ENCODE measurements around the gene SLC45A1. TPM values are rescaled to one million over a fixed set of nuclear protein-coding genes. Genes with fewer than 3 reads are reported as not detected.
A peak's percentile ranks its signal among the peaks of the same experiment; 100 is the strongest.

SLC45A1 gene
- total RNA-seq, 1 experiment from 2014 or later, result 0.27 TPM

DNA sequence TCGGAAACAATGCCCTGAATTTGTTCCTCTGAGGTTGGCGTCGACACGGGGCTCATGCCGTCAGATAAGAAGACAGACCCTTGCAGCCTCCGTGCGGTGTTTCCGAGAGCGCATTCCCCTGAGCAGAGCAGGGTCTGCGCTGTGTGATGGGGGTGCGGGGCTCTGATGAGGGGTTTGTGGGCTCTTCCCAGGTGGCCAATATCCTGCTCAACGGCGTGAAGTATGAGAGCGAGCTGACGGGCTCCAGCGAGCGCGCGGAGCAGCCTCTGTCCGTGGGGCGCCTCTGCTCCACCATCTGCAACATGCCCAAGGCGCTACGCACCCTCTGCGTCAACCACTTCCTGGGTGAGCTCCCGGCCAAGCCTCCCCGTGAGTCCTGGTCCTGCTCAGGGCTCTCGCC lies 17.3 kb downstream of the SLC45A1 start:
- DNase-seq (ENCODE audit: low read depth), result no peak

DNA sequence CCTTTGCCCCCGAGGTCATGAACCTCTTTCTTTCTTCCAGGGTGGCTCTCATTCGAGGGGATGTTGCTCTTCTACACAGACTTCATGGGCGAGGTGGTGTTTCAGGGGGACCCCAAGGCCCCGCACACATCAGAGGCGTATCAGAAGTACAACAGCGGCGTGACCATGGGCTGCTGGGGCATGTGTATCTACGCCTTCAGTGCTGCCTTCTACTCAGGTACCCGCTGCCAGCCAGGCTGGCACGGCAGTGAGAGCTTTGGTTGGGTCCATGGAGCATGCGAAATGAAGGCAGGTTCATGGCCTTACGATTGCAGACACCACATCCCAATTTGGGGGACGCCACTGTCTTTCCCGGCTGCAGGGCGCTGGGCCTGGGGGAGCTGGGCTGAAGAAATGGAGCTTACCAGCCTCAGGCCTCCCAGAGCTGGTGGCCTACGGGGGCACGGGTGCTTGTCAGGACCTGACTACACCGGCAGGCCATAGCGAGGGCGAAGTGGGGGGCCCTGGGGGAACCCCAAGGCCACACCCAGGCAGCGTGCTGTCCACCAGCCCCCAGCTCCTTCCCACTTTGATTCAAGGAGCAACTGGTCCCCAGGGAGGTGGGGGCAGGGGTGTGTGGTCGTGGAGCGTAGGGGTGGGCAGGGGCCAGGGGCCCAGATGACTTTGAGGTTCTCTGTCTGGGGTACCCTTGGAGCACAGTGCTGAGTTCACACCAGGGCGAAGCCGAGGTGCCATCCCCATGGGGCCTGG lies 20.0 kb downstream of the SLC45A1 start:
- no peak for DNase-seq (ENCODE audit: low read depth)

DNA sequence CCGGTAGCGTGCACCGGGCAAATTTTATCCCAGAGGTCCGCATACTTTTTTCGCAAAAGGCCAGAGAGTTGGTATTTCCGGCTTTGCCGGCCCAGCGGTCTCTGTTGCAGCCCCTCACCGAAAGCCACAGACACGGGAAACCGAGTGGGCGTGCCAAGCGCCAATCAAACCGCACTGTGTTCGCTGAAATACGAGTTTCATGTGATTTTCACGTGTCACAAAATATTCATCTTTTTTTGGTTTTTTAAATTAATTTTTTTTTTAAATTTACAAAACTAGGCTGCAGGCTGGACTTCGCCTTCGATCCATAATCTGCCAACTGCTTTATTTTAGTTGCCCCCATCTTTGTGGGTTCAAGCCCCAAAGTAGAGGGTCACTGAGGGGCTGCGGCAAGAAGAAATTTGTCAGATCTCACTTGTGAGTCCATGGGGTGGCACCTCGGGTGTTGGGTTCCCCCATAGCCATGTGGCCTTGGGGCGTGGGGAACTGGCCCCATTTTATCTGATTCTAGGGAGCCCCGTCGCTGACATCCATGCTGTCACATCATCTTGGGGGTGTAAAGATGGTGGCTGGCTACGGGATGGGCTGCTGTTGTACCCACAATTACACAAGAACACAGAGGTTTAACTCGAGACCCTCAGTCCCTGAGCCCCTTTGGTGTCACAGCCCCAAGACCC lies 20.8 kb downstream of the SLC45A1 start:
- DNase-seq (ENCODE audit: low read depth), result no peak

DNA sequence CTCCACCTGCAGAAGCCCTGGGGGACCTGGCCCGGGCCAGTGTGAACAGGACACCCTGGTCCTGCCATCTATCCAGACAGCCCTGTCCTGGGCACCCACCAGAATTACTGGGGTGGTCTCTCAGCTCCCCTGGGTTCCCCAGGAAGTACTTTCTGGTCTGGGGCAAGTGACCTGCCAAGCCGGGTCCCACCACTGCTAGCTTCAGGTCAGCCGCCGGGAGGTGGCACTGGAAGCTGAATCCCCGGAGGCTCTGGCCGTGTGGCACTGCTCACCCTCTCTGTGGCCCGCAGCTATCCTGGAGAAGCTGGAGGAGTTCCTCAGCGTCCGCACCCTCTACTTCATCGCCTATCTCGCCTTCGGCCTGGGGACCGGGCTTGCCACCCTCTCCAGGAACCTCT lies 21.3 kb downstream of the SLC45A1 start:
- no peak for DNase-seq (ENCODE audit: low read depth)

DNA sequence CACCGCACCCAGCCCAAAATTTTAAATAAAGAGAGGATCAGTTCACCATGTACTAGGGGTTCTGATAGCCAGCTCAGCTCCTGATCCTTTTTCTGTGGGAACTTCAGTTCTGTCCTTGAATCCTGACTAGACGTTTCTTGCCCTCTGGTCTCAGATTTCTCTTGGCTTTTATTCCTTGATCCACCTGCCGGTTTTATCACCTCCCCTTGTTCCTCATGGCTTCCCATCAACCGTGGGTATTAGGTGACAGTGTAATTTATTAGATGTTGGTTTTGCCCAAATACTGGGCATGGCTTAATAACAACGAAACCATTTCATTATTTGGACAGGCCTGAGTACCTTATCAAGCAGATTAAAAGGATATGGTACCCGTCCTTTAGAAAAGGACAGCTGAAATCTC lies 22.5 kb downstream of the SLC45A1 start:
- no peak for DNase-seq (ENCODE audit: low read depth)

DNA sequence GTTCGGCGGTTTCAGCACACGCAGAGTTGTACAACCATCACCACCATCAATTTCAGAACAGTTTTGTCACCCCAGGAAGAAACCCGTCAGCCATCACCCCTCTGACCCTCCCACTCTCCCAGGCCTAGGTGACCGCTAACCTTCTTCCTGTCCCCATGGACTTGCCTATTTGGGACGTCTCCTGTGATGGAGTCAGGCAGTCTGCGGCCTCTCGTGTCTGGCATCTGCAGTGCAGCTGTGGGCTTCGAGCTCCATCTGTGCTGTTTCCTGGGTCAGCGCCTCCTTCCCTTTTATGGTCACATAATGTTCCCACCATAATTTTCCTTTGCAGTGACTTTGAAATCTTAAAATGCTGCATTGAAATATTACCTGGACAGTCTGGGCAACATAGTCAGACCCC lies 24.4 kb downstream of the SLC45A1 start:
- no peak for DNase-seq (ENCODE audit: low read depth)

DNA sequence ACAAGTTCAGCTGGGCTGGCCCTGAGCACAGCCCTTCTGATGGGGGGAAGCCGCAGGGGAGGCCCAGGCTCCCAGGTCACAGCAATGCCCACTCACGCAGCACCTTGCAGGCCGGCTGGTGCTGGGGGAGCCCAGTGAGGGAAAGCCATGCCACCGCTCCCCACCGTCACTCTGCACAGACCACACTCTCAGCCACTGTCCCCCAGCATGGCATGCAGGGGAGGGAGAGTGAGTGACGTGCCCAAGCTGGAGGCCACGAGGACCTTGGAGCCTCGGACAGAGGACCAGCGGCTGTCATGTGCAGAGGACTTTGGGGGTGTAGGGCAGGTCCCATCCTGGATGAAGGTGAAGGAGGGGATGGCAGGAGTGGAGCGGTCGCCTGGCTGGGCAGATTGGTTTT lies 25.1 kb downstream of the SLC45A1 start:
- DNase-seq (ENCODE audit: low read depth), result no peak

- DNase-seq (ENCODE audit: low read depth), result peak; percentile 97
Measured at GRCh38 chr1:8343464-8344001, 25.6 kb downstream of the SLC45A1 start.

DNA sequence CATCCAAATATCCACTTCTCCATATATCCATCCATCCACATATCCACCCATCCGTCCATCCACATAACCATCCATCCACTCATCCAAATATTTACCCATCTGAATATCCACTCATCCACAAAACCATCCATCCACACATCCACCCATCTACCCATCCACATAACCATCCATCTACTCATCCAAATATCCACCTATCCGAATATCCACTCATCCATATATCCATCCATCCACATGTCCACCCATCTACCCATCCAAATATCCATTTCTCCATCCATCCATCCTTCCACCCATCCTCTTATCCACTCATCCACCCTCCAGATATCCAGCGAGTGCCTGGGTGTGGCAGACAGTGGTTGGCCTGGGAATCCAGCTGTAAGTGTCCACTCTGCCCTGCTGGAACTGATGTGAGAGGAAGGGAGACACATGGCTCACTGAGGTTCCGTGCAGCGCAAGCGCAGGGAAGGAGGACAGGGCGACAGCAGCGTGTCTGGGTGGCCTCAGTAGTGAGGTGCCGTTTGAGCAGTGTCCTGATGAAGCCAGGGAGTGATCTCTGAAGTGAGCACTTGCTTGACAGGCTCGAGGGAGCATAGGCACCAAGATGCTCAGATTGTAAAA lies 27.1 kb downstream of the SLC45A1 start:
- DNase-seq (ENCODE audit: low read depth), result no peak

DNA sequence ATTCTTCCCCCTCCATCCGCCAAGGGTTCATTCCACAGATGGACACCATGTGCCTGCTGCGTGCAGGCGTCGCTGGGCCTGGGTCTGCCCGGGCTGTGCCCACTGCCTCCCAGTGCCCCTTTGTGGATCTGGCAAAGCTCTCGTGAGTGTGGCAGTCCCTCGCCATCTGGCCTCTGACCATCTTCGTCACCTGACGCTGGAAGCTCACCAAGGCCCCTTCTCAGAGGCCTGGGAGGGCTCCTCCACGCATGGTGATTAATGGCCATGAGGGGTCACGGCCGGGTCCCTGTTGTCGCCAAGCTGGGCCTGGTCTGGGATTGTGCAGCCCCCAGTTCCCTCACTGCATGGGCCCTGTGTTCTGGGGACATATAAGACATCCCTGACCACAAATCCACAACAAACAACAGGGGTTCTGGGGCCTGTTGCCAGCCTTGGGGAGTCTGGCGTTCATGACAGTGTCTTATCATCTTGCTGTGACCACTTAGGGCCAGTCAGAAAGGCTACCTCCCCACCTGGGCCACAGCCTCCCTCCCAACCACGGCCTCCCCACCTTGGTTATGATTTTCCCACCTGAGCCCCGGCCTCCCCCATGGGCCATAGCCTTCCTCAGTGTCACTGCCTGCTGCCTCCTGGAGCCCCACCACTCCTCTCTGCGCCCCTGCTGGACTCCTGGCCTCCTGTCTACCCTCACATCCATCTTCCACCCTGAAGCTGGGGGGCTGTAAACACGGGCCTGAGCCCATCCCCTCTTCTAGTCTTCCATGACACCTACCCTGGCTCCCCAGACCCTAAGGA lies 27.9 kb downstream of the SLC45A1 start:
- no peak for DNase-seq (ENCODE audit: low read depth)

GRCh38 chr1:8347635-8348034 lies 29.7 kb downstream of the SLC45A1 start:
- peak; percentile 35 for DNase-seq (ENCODE audit: low read depth)

DNA sequence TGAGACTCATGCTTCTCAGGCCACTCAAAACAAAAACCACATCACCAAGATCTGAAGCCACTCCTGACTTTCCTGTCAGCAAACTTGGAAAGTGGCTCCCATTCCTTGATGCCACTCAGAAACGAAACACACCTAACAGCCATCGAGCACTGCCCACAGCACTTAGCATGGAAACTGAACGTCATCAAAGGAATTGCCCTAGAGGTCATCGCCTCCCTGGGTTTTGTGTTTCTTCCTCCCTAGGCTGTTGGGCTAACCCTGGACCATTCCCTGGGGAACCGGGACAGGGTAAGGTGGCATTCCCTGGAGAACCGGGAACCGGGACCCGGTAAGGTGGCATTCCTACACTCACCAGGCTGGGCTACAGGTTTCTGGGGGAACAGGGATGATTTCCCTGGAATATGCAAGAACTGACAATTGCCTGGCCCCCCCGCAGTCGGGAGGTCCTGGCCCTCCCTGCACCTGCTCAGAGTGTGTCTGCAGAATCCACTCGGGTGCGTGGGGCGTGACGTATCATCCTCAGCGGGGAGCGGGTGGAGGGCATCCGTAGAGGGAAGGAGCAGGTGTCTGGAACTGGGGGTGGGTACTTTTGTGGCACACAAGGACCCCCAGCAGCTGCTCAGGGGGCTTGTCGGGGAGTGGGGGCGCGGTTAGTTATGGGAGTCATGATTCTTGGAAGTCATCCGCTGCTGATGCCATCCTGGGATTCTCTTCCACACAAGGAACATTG lies 30.3 kb downstream of the SLC45A1 start:
- no peak for DNase-seq (ENCODE audit: low read depth)

DNA sequence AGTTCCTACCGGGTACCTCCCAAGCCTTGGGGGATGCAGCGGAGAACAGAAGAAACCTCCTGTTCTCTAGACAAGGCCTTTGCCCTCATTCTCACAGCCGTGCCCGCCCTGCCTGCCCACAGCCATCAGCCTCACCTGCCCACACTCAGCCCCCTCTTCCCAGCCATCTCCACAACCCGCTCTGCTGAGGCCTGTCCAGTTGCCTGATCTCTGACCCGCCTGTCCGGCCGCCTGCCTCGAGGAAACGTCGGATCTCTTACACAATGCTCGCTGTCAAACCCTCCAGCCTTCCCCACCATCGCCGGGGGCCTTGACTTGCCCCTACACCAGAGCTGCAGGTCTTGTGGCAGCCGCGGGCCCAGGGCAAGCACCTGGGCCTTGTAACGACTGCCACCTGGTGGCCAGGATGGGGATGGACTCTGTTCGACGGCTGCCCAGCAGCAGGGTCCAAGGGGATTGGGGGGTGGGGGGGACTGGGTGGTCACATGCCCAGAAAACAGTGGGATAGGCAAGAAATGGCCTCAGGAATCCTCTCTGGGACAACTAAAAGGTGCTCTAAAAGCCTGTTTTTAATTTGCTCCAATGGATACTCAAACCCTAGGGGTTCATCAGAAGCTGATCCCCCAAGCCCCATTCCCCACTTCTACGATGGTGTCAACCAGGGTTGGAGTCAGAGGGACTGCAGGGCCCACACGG lies 31.0 kb downstream of the SLC45A1 start:
- peak; percentile 57 for DNase-seq (ENCODE audit: low read depth)

GRCh38 chr1:8349473-8349865 lies 31.6 kb downstream of the SLC45A1 start:
- DNase-seq (ENCODE audit: low read depth), result no peak

- no peak for DNase-seq (ENCODE audit: low read depth)
Measured at GRCh38 chr1:8349961-8350360, 32.0 kb downstream of the SLC45A1 start.

DNA sequence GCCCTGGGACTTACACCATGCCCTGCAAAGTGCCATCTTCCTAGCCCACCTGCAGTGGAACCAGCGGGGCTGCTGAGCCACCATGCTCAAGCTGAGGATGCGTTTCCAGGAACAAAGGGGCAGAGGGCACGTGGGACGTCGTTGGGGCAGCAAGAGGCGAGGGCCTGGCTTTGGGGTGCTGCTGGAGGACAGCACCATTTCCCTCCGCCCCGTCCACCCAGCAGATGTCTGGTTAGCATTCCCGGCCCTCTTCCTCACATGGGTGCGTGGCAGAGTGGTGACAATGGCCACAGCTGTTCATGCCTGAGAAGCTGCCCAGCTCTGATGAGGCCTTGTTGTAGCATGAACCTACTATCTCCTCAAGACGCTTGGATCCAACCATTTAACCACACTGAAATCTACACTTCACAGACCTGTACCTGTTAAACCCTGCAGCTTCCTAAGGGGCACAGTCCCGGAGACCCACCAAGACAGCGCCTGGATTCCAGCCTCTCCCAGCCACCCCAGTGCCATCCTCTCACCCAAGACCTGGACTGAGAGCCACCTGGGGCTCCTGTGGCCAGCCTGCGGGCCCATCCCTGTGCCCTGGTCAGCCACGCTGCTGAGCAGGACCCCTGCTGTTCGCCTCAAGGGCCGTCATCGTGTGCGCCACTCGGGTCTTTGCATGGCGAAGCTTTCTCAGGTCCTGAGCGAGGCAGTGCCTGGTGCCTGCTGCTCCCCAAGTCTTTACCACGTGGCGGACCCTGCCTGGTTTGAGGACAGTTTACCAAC lies 33.2 kb downstream of the SLC45A1 start:
- DNase-seq (ENCODE audit: low read depth), result no peak

GRCh38 chr1:8351693-8352470 lies 34.0 kb downstream of the SLC45A1 start:
- no peak for DNase-seq (ENCODE audit: low read depth)

DNA sequence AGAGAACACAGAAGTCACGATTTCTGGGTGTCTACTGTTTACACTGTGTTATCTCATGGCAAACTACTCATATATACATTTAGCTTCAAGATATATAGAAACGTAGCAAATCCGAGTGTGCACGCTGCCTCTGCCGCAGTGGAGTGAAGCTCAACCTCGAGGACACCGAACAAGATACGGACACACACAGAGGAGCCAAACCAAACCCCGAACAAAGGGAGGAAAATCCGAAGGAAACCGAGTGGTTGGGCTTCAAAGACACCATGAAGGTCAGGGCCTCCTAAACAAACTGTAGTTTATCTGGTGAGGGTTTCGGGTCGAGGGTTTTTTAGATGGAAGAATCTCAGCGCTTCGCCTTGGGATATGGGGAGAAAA lies 34.5 kb downstream of the SLC45A1 start:
- no peak for DNase-seq (ENCODE audit: low read depth)
